GM19099 (cell line): ENCODE data around the gene XNDC1N.
A peak's percentile ranks its signal among the peaks of the same experiment; 100 is the strongest.

ENCODE experiments used
- POLR2A ChIP-seq: IDR thresholded peaks from 3 replicates; pipeline ENCODE4 v1.6.1; 2011; ENCODE audit warnings: low read depth; ENCODE audit not compliant: insufficient read length; ENCODE audit errors: extremely low read depth

XNDC1N gene

GRCh38 chr11:71937826-71938225 lies 9.4 kb upstream of the XNDC1N start:
- no peak for TF ChIP-seq POLR2A

GRCh38 chr11:71936825-71937224 lies 8.4 kb upstream of the XNDC1N start:
- no peak for TF ChIP-seq POLR2A

GRCh38 chr11:71935338-71935925 lies 7.0 kb upstream of the XNDC1N start:
- TF ChIP-seq POLR2A, result no peak

DNA sequence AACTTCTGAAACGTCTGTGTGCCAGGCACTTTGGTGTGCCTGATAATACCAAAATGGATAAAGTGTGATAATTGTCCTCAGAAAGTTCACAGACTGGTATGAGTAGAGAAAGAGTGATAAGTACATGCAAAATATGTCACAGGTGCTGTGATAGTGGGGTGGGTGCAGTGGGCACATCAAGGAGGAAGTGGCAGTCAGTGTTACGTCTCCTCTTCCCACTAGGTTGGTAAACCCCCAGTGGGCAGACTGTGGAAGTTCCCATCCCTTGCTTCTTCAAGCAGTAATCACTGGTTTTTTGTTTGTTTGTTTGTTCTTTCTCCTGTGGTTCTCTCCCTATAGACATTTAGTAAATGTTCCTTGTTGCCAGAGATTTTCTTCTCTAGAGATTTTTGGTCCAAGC lies 5.8 kb upstream of the XNDC1N start:
- no peak for TF ChIP-seq POLR2A

DNA sequence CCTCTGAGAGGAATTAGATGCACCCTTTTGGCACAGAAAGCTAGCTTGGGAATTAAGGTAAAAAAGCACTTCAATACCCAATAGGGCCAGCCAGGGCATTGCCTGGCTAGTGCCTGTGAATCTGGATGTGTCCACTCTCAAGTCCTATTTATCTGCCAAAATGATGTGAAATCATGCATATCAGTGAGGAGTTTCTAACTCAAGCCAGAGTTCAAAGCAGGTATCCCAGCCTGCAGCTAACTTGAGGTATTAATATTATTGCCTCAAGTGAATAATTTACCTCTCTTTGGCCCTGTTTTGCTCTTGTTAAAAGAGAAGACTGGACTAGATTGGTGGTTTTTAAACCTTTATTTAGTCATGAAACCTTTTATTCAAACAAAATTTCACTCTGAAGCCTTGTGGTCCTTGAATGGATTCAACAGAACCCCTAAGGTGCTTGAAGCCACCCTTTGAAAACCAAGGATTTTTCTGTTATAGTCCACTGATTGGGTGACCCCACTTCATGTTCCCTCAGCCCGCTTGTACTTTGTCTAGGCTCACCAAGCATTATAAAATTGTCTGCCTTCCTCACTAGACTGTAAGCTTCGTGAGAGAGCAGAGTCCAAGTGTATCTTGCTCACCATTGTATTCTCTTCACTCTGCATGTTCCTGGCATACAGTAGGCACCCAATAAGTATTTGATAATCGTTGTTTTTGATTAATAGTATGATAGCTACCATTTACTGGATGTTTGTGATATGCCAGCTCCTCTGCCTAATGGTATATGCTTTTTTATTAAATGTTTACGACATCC lies 4.9 kb upstream of the XNDC1N start:
- TF ChIP-seq POLR2A, result no peak

DNA sequence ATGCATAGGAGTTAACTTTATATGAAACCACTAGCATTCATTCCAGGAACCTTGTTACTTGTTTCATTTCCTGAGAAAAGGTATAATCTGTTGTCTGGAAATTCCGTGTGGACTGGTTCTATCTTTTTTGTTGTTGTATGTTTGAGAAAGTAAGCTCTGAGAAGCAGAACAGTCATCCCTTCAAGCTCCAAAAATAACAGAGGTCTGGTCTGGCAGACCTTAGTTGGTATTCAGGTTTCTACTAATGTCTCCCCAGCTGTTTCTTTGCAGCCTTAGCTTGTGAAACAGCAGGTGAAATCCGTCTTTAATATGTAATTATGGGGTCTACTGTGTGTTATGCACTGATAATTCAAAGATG lies 2.8 kb upstream of the XNDC1N start:
- TF ChIP-seq POLR2A, result no peak

DNA sequence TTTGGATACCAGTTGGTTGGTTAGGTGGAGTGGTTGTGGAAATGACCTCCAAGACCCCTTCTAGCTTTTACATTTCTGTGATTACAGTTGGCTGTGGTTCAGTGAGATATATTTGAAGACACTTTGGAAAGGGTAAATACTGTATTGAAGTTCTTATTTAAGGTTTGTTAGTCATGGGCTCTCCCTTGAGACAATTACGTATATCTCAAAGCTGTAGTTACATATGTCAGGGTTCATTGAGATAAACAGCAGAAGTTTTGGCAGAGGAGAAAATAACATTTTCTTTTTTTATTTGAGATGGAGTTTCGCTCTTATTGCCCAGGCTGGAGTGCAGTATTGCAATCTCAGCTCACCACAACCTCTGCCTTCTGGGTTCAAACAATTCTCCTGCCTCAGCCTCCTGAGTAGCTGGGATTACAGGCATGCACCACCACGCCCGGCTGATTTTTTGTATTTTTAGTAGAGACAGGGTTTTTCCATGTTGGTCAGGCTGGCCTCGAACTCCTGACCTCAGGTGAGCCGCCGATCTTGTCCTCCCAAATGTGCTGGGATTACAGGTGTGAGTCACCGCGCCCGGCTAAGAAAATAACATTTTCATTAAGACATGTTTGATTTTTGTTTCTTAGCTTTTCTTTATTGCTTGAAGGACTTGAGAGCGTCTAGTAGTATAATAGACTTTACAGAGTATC lies 2.3 kb upstream of the XNDC1N start:
- no peak for TF ChIP-seq POLR2A

- no peak for TF ChIP-seq POLR2A
Observed at GRCh38 chr11:71929491-71929890, 1.1 kb upstream of the XNDC1N start.

DNA sequence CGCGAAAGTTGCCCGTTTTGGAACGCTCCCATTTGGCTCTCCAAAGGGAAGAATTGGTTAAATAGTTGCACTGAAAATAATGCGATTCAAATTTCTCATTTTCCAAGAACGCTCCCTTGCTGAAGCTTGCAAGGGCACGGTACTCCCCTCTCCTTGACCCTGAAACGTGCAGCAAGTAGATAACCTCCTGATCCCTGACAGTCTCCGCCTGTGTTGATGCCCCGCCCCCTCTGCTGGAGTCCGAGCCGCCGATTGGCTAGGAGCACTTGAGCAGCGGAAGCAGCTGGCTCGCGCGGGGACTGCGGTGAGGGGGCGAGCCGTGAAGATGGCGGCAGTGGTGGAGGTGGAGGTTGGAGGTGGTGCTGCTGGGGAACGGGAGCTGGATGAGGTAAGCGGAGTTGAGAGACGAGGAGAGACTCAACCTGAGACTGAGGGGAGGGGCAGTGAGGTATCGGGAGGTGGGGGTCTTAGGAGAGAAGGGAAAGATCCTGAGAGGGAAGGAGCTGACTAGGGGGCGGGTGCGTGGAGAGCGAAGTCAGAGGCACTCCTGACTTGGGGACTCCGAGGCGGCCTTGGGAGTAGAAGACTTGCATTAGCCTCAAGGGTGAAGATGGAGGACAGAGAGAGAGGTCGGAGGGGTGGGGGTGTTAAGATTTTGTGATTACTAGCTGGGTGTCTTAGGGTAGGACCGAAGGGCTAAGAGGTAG lies 496 bp upstream of the XNDC1N start, which contains the start of gene RNF121:
Gene RNF121 (plus strand): TSS at position 310 of the 707 bp plus-strand sequence. CDS start 16 bp downstream, at position 326.
- TF ChIP-seq POLR2A, result peak; percentile 84

DNA sequence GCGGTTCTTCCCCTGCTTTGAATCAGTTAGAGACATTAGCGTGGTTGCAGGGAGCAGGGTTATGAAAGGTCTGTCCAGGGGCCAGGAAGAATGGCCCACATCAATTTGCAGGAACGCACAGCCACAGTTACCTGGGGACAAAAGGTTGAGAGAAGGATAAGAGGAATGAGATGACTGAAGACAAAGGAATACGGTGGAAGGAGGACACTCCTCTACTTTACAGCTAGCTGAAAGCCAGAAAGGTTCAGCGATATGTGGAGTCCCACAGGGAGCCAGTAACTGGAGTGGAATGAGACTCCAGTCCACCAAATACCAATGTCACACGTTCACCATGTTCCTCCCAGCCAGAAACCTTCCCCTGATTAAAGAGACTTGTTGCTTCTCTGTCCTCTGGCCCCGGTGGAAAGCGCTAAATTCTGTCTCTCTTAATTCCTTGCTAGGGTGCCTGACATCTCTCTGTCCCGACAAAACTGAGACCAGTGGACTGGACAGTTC lies 10.7 kb downstream of the XNDC1N start:
- no peak for TF ChIP-seq POLR2A

GRCh38 chr11:71914617-71915189 lies 13.7 kb downstream of the XNDC1N start:
- TF ChIP-seq POLR2A, result no peak

- TF ChIP-seq POLR2A, result no peak
Observed at GRCh38 chr11:71913756-71914526, 14.5 kb downstream of the XNDC1N start.

- TF ChIP-seq POLR2A, result no peak
Observed at GRCh38 chr11:71908218-71908617, 20.2 kb downstream of the XNDC1N start.

- no peak for TF ChIP-seq POLR2A
Observed at GRCh38 chr11:71895961-71896360, 32.4 kb downstream of the XNDC1N start.
